Natural killer cell (primary cell): Measurements from ENCODE around the gene DUSP2. TPM values are rescaled to one million over a fixed set of nuclear protein-coding genes. Genes with fewer than 3 reads are reported as not detected.

Source experiments
- ATAC-seq, 3 donors: fragments of 150-1000 bp in 2 of 3; fragments of 200-7000 bp in 1 of 3; cut with Tn5 transposase; 1 replicate in 1 of 3; 2 replicates in 2 of 3; pipeline ENCODE4 v1.10.0; 2021; ENCODE audit warnings: mild to moderate bottlenecking in 2 of 3, moderate library complexity in 2 of 3
- DNase-seq, 2 donors: peaks; one replicate each; pipeline versions ENCODE4 v3.0.0 to v3.0.0-alpha.2; 2013 to 2021; ENCODE audit warnings: mixed read lengths in 1 of 2
- H3K27ac ChIP-seq: one replicate; pipeline ENCODE4 v1.5.1; 2013; ENCODE audit warnings: mild to moderate bottlenecking, low read length
- H3K27me3 ChIP-seq: one replicate; pipeline ENCODE4 v1.6.1; 2013; ENCODE audit warnings: low read length; ENCODE audit not compliant: control insufficient read depth, insufficient read depth
- H3K36me3 ChIP-seq: one replicate; pipeline ENCODE4 v1.6.1; 2013; ENCODE audit warnings: low read length; ENCODE audit not compliant: control insufficient read depth, insufficient read depth
- H3K4me1 ChIP-seq: one replicate; pipeline ENCODE4 v1.6.1; 2013; ENCODE audit warnings: low read length; ENCODE audit not compliant: control insufficient read depth, insufficient read depth
- H3K4me3 ChIP-seq: one replicate; pipeline ENCODE4 v1.5.1; 2013; ENCODE audit warnings: low read length
- H3K9me3 ChIP-seq: one replicate; pipeline ENCODE4 v1.6.1; 2013; ENCODE audit warnings: low read length; ENCODE audit not compliant: control insufficient read depth, insufficient read depth
- H3K27ac Mint-ChIP-seq, 2 donors: one replicate each; pipeline ENCODE4 v1.8.0; 2022; ENCODE audit warnings: mild to moderate bottlenecking in 2 of 2, mixed read lengths in 2 of 2, moderate library complexity in 1 of 2
- H3K27me3 Mint-ChIP-seq, 2 donors: one replicate each; pipeline ENCODE4 v1.8.0; 2022; ENCODE audit warnings: low read depth in 2 of 2, mixed read lengths in 2 of 2
- H3K36me3 Mint-ChIP-seq: one replicate; pipeline ENCODE4 v1.8.0; 2022; ENCODE audit warnings: mixed read lengths
- H3K4me1 Mint-ChIP-seq, 2 donors: one replicate each; pipeline ENCODE4 v1.8.0; 2022; ENCODE audit warnings: mixed read lengths in 2 of 2
- H3K4me3 Mint-ChIP-seq: one replicate; pipeline ENCODE4 v1.8.0; 2022; ENCODE audit warnings: mild to moderate bottlenecking, moderate library complexity, mixed read lengths
- H3K9me3 Mint-ChIP-seq, 2 donors: one replicate each; pipeline ENCODE4 v1.8.0; 2022; ENCODE audit warnings: mixed read lengths in 2 of 2
- WGBS: methylation state at CpG from one replicate; pipeline ENCODE4 v1.1.7; 2013; ENCODE audit warnings: missing lambda C conversion rate; ENCODE audit not compliant: insufficient coverage; 5-methylcytosine and 5-hydroxymethylcytosine counted together
- intact Hi-C: fragments of 100-400 bp; cut with micrococcal nuclease; formaldehyde crosslinking; loops from one replicate; pipeline ENCODE4 v1.14.2; 2022
- total RNA-seq, 4 donors: library from RNA; stranded (reverse); fragments of 120-200 nt in 1 of 4; gene quantifications; one replicate each; pipeline versions ENCODE4 v1.2.3 to v1.2.4, GENCODE V29; 2013 to 2022
- TF ChIP-seq, protein P1 (sequence below): fragments of 200-600 bp; IDR thresholded peaks from one replicate; pipeline ENCODE4 v1.8.0; 2022; ENCODE audit warnings: antibody characterized with exemption

The DUSP2 gene
- total RNA-seq, 3 donors from 2014 or later (not counting 1 experiment from before 2014, with no cell fraction given), result 300 to 564 (median 432) TPM

DNA sequence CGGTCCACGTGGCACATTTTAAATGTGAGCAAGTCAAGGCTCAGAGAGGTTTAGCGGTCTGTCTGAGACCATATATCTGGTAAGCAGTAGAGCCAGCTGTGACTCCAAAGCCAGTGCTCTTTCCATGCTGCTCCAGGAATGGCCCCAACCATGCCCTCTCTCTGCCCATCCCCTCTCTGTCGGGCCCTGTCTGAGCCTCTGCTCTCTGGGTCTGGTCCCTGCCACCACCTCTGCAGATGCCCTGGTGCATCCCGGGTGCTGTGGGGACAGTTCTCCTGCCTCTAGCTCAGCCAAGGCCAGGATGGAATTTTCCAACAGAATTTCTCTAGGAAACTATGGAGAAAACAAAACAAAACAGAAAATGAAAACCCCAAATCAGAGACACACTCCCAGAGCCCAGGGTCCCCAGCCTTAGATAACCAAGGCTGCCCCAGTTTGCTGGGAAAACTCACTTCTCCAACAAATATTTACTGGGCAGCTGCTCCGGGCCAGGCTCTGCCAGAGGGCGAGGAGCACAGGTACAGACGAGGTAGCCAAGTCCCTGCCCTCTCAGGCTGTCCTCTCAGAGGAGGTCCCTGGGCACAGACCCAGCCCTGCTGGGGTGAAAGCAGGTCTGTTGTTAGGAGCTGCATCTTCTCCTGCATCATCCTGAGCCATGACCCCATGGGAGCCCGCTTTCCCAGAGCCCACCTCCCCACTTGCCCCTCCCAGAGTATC is 38.1 kb downstream of the DUSP2 start:
- Histone ChIP-seq H3K4me1 (no peaks in the 10 kb centered on the region), H3K27me3 (no peaks in the 10 kb centered on the region), H3K9me3 (peaks cover 18% of the 10 kb centered on the region), H3K36me3 (no peaks in the 10 kb centered on the region), H3K4me3 (no peak overlapping the region), H3K27ac (no peak overlapping the region)
- DNase-seq (no peak), ATAC-seq (no peak)
- WGBS, result 83% methylated on average over 9 of the region's 9 CpGs
- Mint-ChIP-seq H3K9me3 (peaks cover 0 to 3% of the 10 kb centered on the region in 2 donors), H3K4me3 (no peak overlapping the region), H3K27me3 (peaks cover 0 to 3% of the 10 kb centered on the region in 2 donors), H3K27ac (no peak overlapping the region), H3K36me3 (no peaks in the 10 kb centered on the region), H3K4me1 (no peaks in the 10 kb centered on the region)
- TF ChIP-seq, protein P1, sequence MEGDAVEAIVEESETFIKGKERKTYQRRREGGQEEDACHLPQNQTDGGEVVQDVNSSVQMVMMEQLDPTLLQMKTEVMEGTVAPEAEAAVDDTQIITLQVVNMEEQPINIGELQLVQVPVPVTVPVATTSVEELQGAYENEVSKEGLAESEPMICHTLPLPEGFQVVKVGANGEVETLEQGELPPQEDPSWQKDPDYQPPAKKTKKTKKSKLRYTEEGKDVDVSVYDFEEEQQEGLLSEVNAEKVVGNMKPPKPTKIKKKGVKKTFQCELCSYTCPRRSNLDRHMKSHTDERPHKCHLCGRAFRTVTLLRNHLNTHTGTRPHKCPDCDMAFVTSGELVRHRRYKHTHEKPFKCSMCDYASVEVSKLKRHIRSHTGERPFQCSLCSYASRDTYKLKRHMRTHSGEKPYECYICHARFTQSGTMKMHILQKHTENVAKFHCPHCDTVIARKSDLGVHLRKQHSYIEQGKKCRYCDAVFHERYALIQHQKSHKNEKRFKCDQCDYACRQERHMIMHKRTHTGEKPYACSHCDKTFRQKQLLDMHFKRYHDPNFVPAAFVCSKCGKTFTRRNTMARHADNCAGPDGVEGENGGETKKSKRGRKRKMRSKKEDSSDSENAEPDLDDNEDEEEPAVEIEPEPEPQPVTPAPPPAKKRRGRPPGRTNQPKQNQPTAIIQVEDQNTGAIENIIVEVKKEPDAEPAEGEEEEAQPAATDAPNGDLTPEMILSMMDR, result no peak
- intact Hi-C loops, result no loop called here

DNA sequence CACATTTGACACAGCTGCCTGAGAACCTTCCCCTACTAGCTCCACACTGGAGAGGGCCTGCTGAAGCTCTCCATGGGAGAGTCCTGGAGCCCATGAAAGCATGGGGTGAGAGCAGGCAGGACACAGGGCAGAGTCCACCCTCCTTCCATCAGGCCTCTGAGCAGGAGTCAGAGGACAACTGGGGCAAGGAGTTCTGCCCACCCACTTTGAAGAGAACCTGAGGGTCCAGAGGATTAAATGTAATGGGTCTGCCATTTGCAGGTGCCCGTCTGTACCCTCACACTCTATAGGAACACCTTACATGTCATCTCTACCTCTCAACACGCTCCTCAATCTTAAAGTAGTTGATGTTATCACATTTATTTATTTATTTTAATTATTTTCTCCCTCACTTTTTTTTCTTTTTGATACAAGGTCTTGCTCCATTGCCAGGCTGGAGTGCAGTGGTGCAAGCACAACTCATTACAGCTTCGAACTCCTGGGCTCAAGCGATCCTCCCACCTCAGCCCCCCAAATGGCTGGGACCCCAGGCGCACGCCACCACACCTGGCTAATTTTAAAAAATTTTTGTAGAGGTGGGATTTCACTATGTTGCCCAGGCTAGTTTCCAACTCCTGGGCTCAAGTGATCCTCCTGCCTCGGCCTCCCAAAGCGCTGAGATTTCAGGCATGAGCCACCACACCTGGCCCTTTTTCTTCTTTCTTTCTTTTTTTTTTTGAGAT is 39.1 kb downstream of the DUSP2 start:
- DNase-seq (no peak), ATAC-seq (no peak)
- no peak overlapping the region for H3K27ac ChIP-seq
- Mint-ChIP-seq H3K27ac (no peak overlapping the region), H3K9me3 (peaks cover 0 to 3% of the 10 kb centered on the region in 2 donors), H3K4me1 (no peaks in the 10 kb centered on the region), H3K36me3 (no peaks in the 10 kb centered on the region), H3K27me3 (peaks cover 0 to 3% of the 10 kb centered on the region in 2 donors), H3K4me3 (no peak overlapping the region)
- 94% methylated on average over 4 of the region's 8 CpGs for WGBS
- intact Hi-C loops, result no loop called here
- no peaks in the 10 kb centered on the region for H3K4me1 ChIP-seq
- H3K36me3 ChIP-seq, result no peaks in the 10 kb centered on the region
- TF ChIP-seq, protein P1, result no peak
- H3K9me3 ChIP-seq, result peaks cover 18% of the 10 kb centered on the region
- no peak overlapping the region for H3K4me3 ChIP-seq
- H3K27me3 ChIP-seq, result no peaks in the 10 kb centered on the region

DNA sequence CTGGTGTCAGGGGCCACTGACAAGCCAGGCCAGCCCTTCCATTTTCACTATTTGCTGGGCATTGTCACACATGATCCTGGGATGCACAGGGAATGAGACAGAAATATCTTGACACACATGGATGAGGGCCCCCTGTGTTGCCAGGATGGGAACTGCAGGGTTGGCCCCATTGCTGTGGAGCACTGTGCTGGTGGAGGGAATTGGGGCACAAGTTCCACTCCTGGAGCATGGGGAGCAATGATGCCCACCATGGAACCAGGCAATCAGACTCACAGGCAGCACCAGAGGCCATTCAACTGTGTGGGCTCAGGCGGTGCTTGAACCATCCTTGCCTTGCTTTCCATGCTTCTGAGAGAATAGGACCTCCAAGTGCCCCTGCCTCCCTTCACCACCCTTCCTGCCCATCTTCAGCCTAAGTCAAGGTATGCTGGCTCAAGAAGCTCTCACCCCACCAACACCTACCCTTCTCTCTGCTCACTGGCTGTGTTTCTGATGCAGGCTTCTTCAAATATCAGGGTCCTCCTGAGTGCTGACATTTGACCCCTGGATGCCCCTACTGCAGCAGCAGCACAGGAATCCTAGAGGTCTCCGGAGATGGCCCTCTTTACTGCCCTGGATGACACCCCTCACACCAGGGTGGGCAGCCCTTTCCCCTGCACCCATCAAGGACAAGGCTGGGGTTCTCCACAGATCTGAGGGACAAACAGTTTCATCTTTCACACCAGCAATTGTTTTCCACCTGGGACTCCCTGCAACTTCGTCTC is 39.9 kb downstream of the DUSP2 start:
- Histone ChIP-seq H3K4me1 (no peaks in the 10 kb centered on the region), H3K36me3 (no peaks in the 10 kb centered on the region), H3K27me3 (no peaks in the 10 kb centered on the region), H3K9me3 (peaks cover 18% of the 10 kb centered on the region), H3K4me3 (no peak overlapping the region), H3K27ac (no peak overlapping the region)
- intact Hi-C loops, result no loop called here
- no peak overlapping the region for H3K4me3 Mint-ChIP-seq
- H3K36me3 Mint-ChIP-seq, result no peaks in the 10 kb centered on the region
- ATAC-seq, result no peak
- WGBS, result 82% methylated on average over 3 of the region's 3 CpGs
- no peaks in the 10 kb centered on the region for H3K4me1 Mint-ChIP-seq
- DNase-seq, result no peak
- peaks cover 0 to 3% of the 10 kb centered on the region in 2 donors for H3K9me3 Mint-ChIP-seq
- H3K27me3 Mint-ChIP-seq, result peaks cover 0 to 4% of the 10 kb centered on the region in 2 donors
- TF ChIP-seq, protein P1, result no peak
- H3K27ac Mint-ChIP-seq, result no peak overlapping the region
